B cell (primary cell): ENCODE data around the gene DYNC1I1. TPM values are rescaled to one million over a fixed set of nuclear protein-coding genes. Genes with fewer than 3 reads are reported as not detected.

Experiments
- ATAC-seq: fragments of 200-7000 bp; cut with Tn5 transposase; one replicate; pipeline ENCODE4 v1.10.0; 2021; ENCODE audit warnings: low read depth, mild to moderate bottlenecking, moderate number of reproducible peaks, moderate library complexity
- CTCF ChIA-PET: fragments of 350-600 bp; sonication (Branson Sonifier 250); formaldehyde crosslinking; loops from one replicate; lab custom pipeline; 2021; ENCODE audit warnings: antibody characterized with exemption, inconsistent platforms; lab: Charles Lee
- POLR2A ChIA-PET: fragments of 350-600 bp; sonication (Branson Sonifier 250); formaldehyde crosslinking; loops from one replicate; lab custom pipeline; 2021; ENCODE audit warnings: antibody characterized with exemption; lab: Charles Lee
- DNase-seq: peaks from one replicate; pipeline ENCODE4 v3.0.0; 2013
- H2AFZ ChIP-seq: 2 replicates; pipeline ENCODE4 v1.6.1; 2012; ENCODE audit warnings: mild to moderate bottlenecking, low read depth, low read length; ENCODE audit not compliant: insufficient read depth, poor library complexity, severe bottlenecking
- H3K27ac ChIP-seq, 2 donors: 1 replicate in 1 of 2; 2 replicates in 1 of 2; pipeline ENCODE4 v1.5.1; 2012 to 2013; ENCODE audit warnings: low read length in 2 of 2, mild to moderate bottlenecking in 2 of 2, moderate library complexity in 1 of 2
- H3K27me3 ChIP-seq, 4 experiments: fragments of 200-600 bp in 1 of 4; sonication (generic) in 1 of 4; replicated peaks in 1 of 4; 1 replicate in 2 of 4; 2 replicates in 2 of 4; pipeline versions ENCODE4 v1.6.1 to v1.7.0; 2013 to 2016; ENCODE audit warnings: low read length in 3 of 4, mild to moderate bottlenecking in 2 of 4, mixed read lengths in 1 of 4, moderate library complexity in 1 of 4; ENCODE audit not compliant: insufficient read depth in 4 of 4, control insufficient read depth in 3 of 4; ENCODE audit errors: control extremely low read depth in 1 of 4
- H3K36me3 ChIP-seq, 2 experiments: replicated peaks in 1 of 2; 1 replicate in 1 of 2; 2 replicates in 1 of 2; pipeline versions ENCODE4 v1.6.1 to v1.7.1; 2013; ENCODE audit warnings: low read length in 1 of 2; ENCODE audit not compliant: insufficient read depth in 2 of 2, control insufficient read depth in 1 of 2; ENCODE audit errors: control extremely low read depth in 1 of 2, extremely low read depth in 1 of 2
- H3K4me1 ChIP-seq, 2 donors: fragments of 200-600 bp in 1 of 2; sonication (generic) in 1 of 2; 1 replicate in 1 of 2; 2 replicates in 1 of 2; pipeline versions ENCODE4 v1.5.1 to v1.6.1; 2013 to 2017; ENCODE audit warnings: low read length in 2 of 2; ENCODE audit not compliant: control insufficient read depth in 2 of 2, insufficient read depth in 2 of 2
- H3K4me2 ChIP-seq: replicated peaks from 2 replicates; pipeline ENCODE3; 2012; ENCODE audit warnings: mild to moderate bottlenecking, low read depth, low read length; ENCODE audit not compliant: poor library complexity, severe bottlenecking
- H3K4me3 ChIP-seq, 5 experiments: fragments of 200-600 bp in 1 of 5; sonication (generic) in 1 of 5; 1 replicate in 3 of 5; 2 replicates in 2 of 5; pipeline versions ENCODE4 v1.5.1 to v1.7.0; 2011 to 2016; ENCODE audit warnings: low read length in 4 of 5, mild to moderate bottlenecking in 4 of 5, low read depth in 2 of 5, control low read depth in 1 of 5, moderate library complexity in 1 of 5; ENCODE audit not compliant: insufficient read depth in 1 of 5; ENCODE audit errors: control extremely low read depth in 1 of 5, extremely low read depth in 1 of 5
- H3K79me2 ChIP-seq: fragments of 200-600 bp; sonication (generic); one replicate; pipeline ENCODE4 v1.6.0; 2016; ENCODE audit warnings: low read length; ENCODE audit not compliant: control insufficient read depth, insufficient read depth
- H3K9ac ChIP-seq: fragments of 200-600 bp; sonication (generic); 2 replicates; pipeline ENCODE4 v1.6.1; 2017; ENCODE audit warnings: mild to moderate bottlenecking, low read length, moderate library complexity
- H3K9me3 ChIP-seq, 3 donors: one replicate each; pipeline versions ENCODE4 v1.6.1 to v1.7.1; 2013; ENCODE audit warnings: low read length in 2 of 3; ENCODE audit not compliant: control insufficient read depth in 2 of 3, insufficient read depth in 1 of 3; ENCODE audit errors: control extremely low read depth in 1 of 3
- H4K20me1 ChIP-seq: 2 replicates; pipeline ENCODE4 v1.6.0; 2012; ENCODE audit warnings: mild to moderate bottlenecking, low read length; ENCODE audit not compliant: insufficient read depth, control insufficient read depth, poor library complexity, severe bottlenecking
- H3K27ac Mint-ChIP-seq: one replicate; pipeline ENCODE4 v1.8.0; 2021; ENCODE audit warnings: mixed read lengths
- H3K27me3 Mint-ChIP-seq: one replicate; pipeline ENCODE4 v1.8.0; 2021; ENCODE audit warnings: mixed read lengths
- H3K4me1 Mint-ChIP-seq: one replicate; pipeline ENCODE4 v1.8.0; 2021; ENCODE audit warnings: mixed read lengths
- H3K4me3 Mint-ChIP-seq: one replicate; pipeline ENCODE4 v1.8.0; 2021; ENCODE audit warnings: mixed read lengths
- H3K9me3 Mint-ChIP-seq: one replicate; pipeline ENCODE4 v1.8.0; 2022; ENCODE audit warnings: mixed read lengths; ENCODE audit not compliant: insufficient read depth
- CTCF ChIP-seq: fragments of 200-600 bp; IDR thresholded peaks from one replicate; pipeline ENCODE4 v1.8.0; 2022; ENCODE audit warnings: antibody characterized with exemption, mild to moderate bottlenecking
- EZH2 ChIP-seq: IDR thresholded peaks from 2 replicates; pipeline ENCODE4 v1.6.1; 2012; ENCODE audit warnings: borderline replicate concordance, low read depth, mild to moderate bottlenecking, moderate library complexity, low read length; ENCODE audit not compliant: insufficient read depth, poor library complexity, severe bottlenecking
- WGBS: methylation state at CpG from one replicate; pipeline ENCODE4 v1.1.5; 2013; ENCODE audit warnings: missing lambda C conversion rate; ENCODE audit not compliant: insufficient coverage; 5-methylcytosine and 5-hydroxymethylcytosine counted together
- intact Hi-C: fragments of 100-400 bp; cut with micrococcal nuclease; formaldehyde crosslinking; loops from one replicate; pipeline ENCODE4 v1.10.0; 2022
- polyA plus RNA-seq: library from polyadenylated mRNA; depleted of rRNA; stranded (reverse); fragments of >200 nt; gene quantifications from 2 replicates; pipeline ENCODE4 v1.2.3, GENCODE V29; 2012
- total RNA-seq, 2 donors: library from RNA; stranded (reverse); fragments of 120-200 nt in 1 of 2; gene quantifications; 1 replicate in 1 of 2; 2 replicates in 1 of 2; pipeline versions ENCODE4 v1.2.3 to v1.2.4, GENCODE V29; 2013 to 2022

Gene DYNC1I1
- total and polyA plus RNA-seq, 2 donors (not counting 1 experiment from before 2014, with no cell fraction given), result not detected

- Histone ChIP-seq H4K20me1 (no peaks in the 10 kb centered on the region), H3K79me2 (no peaks in the 10 kb centered on the region), H3K27me3 (no peaks in the 10 kb centered on the region), H3K36me3 (no peaks in the 10 kb centered on the region), H3K9ac (no peak overlapping the region), H3K4me2 (no peak overlapping the region), H3K27ac (no peak overlapping the region), H3K4me3 (no peak overlapping the region), H2AFZ (no peak overlapping the region), H3K4me1 (no peaks in the 10 kb centered on the region), H3K9me3 (no peaks in the 10 kb centered on the region)
- intact Hi-C loops, result no loop called here
- DNase-seq (no peak), ATAC-seq (no peak)
- Mint-ChIP-seq H3K9me3 (no peaks in the 10 kb centered on the region), H3K4me3 (no peak overlapping the region), H3K4me1 (no peaks in the 10 kb centered on the region), H3K27ac (no peak overlapping the region), H3K27me3 (peaks cover 9% of the 10 kb centered on the region)
- ChIA-PET POLR2A (no interaction called here), CTCF (interaction anchor here (0.6 to 1.6 kb wide), 2 partner anchors 611 to 941 kb away, joined by 4 to 7 read pairs; no protein-coding TSS in a partner anchor)
- TF ChIP-seq CTCF (no peak), EZH2 (no peak)
- no CpG with 5 or more reads among the region's 3 CpGs for WGBS
Observed at GRCh38 chr7:96085953-96086352, 313.6 kb downstream of the DYNC1I1 start.

GRCh38 chr7:96088579-96088978 is 316.2 kb downstream of the DYNC1I1 start:
- DNase-seq (no peak), ATAC-seq (no peak)
- H3K79me2 ChIP-seq, result no peaks in the 10 kb centered on the region
- no peaks in the 10 kb centered on the region for H3K9me3 Mint-ChIP-seq
- WGBS, result no CpG with 5 or more reads among the region's 5 CpGs
- no peaks in the 10 kb centered on the region for H3K27me3 ChIP-seq
- TF ChIP-seq CTCF (no peak), EZH2 (no peak)
- H2AFZ ChIP-seq, result no peak overlapping the region
- no peaks in the 10 kb centered on the region for H3K9me3 ChIP-seq
- peaks cover 13% of the 10 kb centered on the region for H3K27me3 Mint-ChIP-seq
- no peak overlapping the region for H3K4me3 ChIP-seq
- H3K36me3 ChIP-seq, result no peaks in the 10 kb centered on the region
- no peak overlapping the region for H3K4me2 ChIP-seq
- H3K27ac ChIP-seq, result no peak overlapping the region
- H3K4me1 Mint-ChIP-seq, result no peaks in the 10 kb centered on the region
- H3K9ac ChIP-seq, result no peak overlapping the region
- POLR2A ChIA-PET, result no interaction called here
- H3K4me3 Mint-ChIP-seq, result no peak overlapping the region
- no peaks in the 10 kb centered on the region for H3K4me1 ChIP-seq
- CTCF ChIA-PET, result no interaction called here
- H3K27ac Mint-ChIP-seq, result no peak overlapping the region
- intact Hi-C loops, result no loop called here
- H4K20me1 ChIP-seq, result no peaks in the 10 kb centered on the region
